HFF-Myc (cell line): ENCODE results near the gene GLDC.

Experiments
- DNase-seq: peaks from one replicate; pipeline ENCODE4 v3.0.0-alpha.2; 2011; ENCODE audit warnings: low read depth; ENCODE audit errors: extremely low read depth
- H3K4me3 ChIP-seq: replicated peaks from 2 replicates; pipeline ENCODE4 v1.5.1; 2011; ENCODE audit warnings: low read depth, mild to moderate bottlenecking, control low read depth, low read length
- CTCF ChIP-seq: IDR thresholded peaks from 2 replicates; pipeline ENCODE4 v1.5.1; 2012; ENCODE audit warnings: mild to moderate bottlenecking, low read depth, low read length, control low read depth; ENCODE audit errors: missing control alignments

Gene GLDC

DNA sequence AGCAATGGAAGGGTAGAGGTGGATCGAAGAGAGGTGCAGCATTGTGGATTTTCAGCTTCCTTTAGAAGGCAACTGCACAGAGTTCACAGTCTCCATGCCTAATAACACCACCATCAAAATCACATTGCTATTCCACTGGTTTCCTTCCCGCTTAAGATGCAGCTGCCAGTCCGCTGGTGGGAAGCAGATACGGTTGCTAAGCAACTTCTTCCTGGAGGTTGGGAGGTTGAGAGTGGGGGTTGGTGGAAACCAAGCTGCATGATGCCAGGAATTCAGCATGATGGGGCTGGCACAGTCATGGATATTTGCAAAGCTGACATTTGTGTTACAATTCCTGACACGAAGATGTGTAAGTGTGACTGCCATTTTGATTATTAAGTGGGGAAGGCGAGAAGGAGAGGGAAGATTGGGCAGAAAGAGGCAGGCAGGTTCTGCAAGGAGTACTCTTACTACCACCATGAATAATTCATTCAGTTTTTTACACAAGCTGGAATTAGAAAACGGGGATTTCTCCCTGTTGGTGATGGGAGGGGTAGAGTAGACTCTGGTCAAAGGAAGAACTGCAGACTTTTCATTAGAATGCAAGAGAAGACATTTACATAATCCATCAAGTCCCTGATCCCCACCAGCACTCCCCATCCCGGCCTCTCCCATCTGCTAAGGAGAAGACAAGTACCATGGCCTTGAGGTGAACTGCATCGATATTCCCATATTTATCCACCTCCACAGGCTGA is 87.5 kb downstream of the GLDC start:
- no peak for DNase-seq
- no peak for TF ChIP-seq CTCF
- H3K4me3 ChIP-seq: no peak overlapping the region

GRCh38 chr9:6553866-6554265 is 91.7 kb downstream of the GLDC start:
- no peak for TF ChIP-seq CTCF
- no peak for DNase-seq

GRCh38 chr9:6552498-6553121 is 92.9 kb downstream of the GLDC start:
- no peak for DNase-seq
- H3K4me3 ChIP-seq: no peak overlapping the region
- TF ChIP-seq CTCF: no peak

More at GRCh38 chr9:6553866-6554265, 91.7 kb downstream of the GLDC start:
- H3K4me3 ChIP-seq: no peak overlapping the region

- DNase-seq: peak; percentile 46
- H3K4me3 ChIP-seq: no peak overlapping the region
- TF ChIP-seq CTCF: peak; percentile 24
Measured at GRCh38 chr9:6552033-6552432, 93.5 kb downstream of the GLDC start.

DNA sequence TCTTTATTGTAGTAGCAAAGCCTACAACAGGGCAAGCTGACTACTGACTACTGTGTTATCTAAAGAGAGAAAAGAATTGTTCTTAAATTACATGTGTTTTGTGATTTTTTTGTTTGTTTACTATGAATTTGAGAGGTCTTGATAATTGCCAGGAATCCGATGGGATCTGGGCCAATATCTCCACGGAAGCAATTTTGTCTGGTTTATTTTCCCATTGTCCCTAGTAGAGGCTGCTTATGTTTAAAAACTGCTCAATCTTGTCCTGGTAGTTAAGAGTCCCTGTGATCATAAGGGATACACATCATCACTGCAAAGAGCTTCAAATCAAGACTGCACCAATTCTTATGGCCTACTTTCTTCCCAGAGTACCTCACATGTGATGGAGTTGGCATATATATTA is 94.4 kb downstream of the GLDC start:
- no peak overlapping the region for H3K4me3 ChIP-seq
- TF ChIP-seq CTCF: no peak
- no peak for DNase-seq

- H3K4me3 ChIP-seq: no peak overlapping the region
- DNase-seq: no peak
Measured at GRCh38 chr9:6549106-6549800, 96.3 kb downstream of the GLDC start.

More at GRCh38 chr9:6549106-6549800, 96.3 kb downstream of the GLDC start:
- no peak for TF ChIP-seq CTCF
